Nephron (organoid): ENCODE data around the gene TMPRSS13.

ENCODE experiments used
- H3K27ac Mint-ChIP-seq, 3 experiments: 2 replicates each; pipeline ENCODE4 v1.8.0; 2020; ENCODE audit warnings: mixed read lengths in 3 of 3, mild to moderate bottlenecking in 2 of 3, moderate library complexity in 1 of 3
- H3K27me3 Mint-ChIP-seq: 2 replicates; pipeline ENCODE4 v1.8.0; 2021; ENCODE audit warnings: low read depth, mild to moderate bottlenecking, moderate library complexity, mixed read lengths
- H3K36me3 Mint-ChIP-seq: 2 replicates; pipeline ENCODE4 v1.8.0; 2020; ENCODE audit warnings: low read depth, mixed read lengths
- H3K4me1 Mint-ChIP-seq: 2 replicates; pipeline ENCODE4 v1.8.0; 2020; ENCODE audit warnings: mixed read lengths
- H3K4me3 Mint-ChIP-seq, 3 experiments: 2 replicates each; pipeline ENCODE4 v1.8.0; 2020; ENCODE audit warnings: mild to moderate bottlenecking in 3 of 3, mixed read lengths in 3 of 3, moderate library complexity in 2 of 3
- H3K9me3 Mint-ChIP-seq: 2 replicates; pipeline ENCODE4 v1.8.0; 2020; ENCODE audit warnings: mixed read lengths
- CTCF ChIP-seq, 3 experiments: fragments of 200-600 bp; sonication (generic); IDR thresholded peaks; one replicate each; pipeline ENCODE4 v1.5.0; 2021; ENCODE audit warnings: antibody characterized with exemption in 3 of 3; ENCODE audit not compliant: unreplicated experiment in 3 of 3

TMPRSS13 gene

GRCh38 chr11:117946842-117947526, 17.8 kb upstream of the TMPRSS13 start:
- peak; percentile 92 to 94 (median 94) for TF ChIP-seq CTCF (IDR thresholded peaks at IDR 0.05; ENCODE audit: unreplicated experiment in 3 of 3)
- H3K4me3 Mint-ChIP-seq: no peak overlapping the region
- H3K36me3 Mint-ChIP-seq: no peaks in the 10 kb centered on the region
- peaks cover 7% of the 10 kb centered on the region for H3K27me3 Mint-ChIP-seq
- H3K4me1 Mint-ChIP-seq: no peaks in the 10 kb centered on the region
- peak overlapping the region in 1 of 3 experiments; percentile 18 for H3K27ac Mint-ChIP-seq
- H3K9me3 Mint-ChIP-seq: peaks cover 12% of the 10 kb centered on the region

GRCh38 chr11:117946156-117946841, 17.1 kb upstream of the TMPRSS13 start:
- Mint-ChIP-seq H3K27me3 (peaks cover 7% of the 10 kb centered on the region), H3K4me3 (no peak overlapping the region), H3K27ac (peak overlapping the region in 1 of 3 experiments; percentile 18), H3K9me3 (peaks cover 12% of the 10 kb centered on the region), H3K4me1 (no peaks in the 10 kb centered on the region), H3K36me3 (no peaks in the 10 kb centered on the region)
- no peak for TF ChIP-seq CTCF (IDR thresholded peaks at IDR 0.05; ENCODE audit: unreplicated experiment in 3 of 3)

GRCh38 chr11:117945047-117945810, 16.0 kb upstream of the TMPRSS13 start:
- Mint-ChIP-seq H3K9me3 (peaks cover 12% of the 10 kb centered on the region), H3K27me3 (peaks cover 7% of the 10 kb centered on the region), H3K27ac (no peak overlapping the region), H3K4me1 (no peaks in the 10 kb centered on the region), H3K4me3 (no peak overlapping the region), H3K36me3 (no peaks in the 10 kb centered on the region)
- TF ChIP-seq CTCF (IDR thresholded peaks at IDR 0.05; ENCODE audit: unreplicated experiment in 3 of 3): no peak

- Mint-ChIP-seq H3K4me3 (no peak overlapping the region), H3K27ac (no peak overlapping the region), H3K27me3 (peaks cover 7% of the 10 kb centered on the region), H3K4me1 (no peaks in the 10 kb centered on the region), H3K9me3 (peaks cover 12% of the 10 kb centered on the region), H3K36me3 (no peaks in the 10 kb centered on the region)
- TF ChIP-seq CTCF (IDR thresholded peaks at IDR 0.05; ENCODE audit: unreplicated experiment in 3 of 3): no peak
Measured at GRCh38 chr11:117944554-117944953, 15.4 kb upstream of the TMPRSS13 start.

- Mint-ChIP-seq H3K4me1 (peaks cover 6% of the 10 kb centered on the region), H3K27ac (no peak overlapping the region), H3K36me3 (no peaks in the 10 kb centered on the region), H3K9me3 (peaks cover 12% of the 10 kb centered on the region), H3K4me3 (no peak overlapping the region), H3K27me3 (peaks cover 3% of the 10 kb centered on the region)
- TF ChIP-seq CTCF (IDR thresholded peaks at IDR 0.05; ENCODE audit: unreplicated experiment in 3 of 3): no peak
Measured at GRCh38 chr11:117941976-117942654, 12.9 kb upstream of the TMPRSS13 start.
